Stomach (tissue), 4 donors: ENCODE data around the gene PRR27.

Experiments
- CTCF ChIP-seq, 7 experiments: fragments of 450-650 bp in 4 of 7; fragments of 200-600 bp in 3 of 7; sonication (generic) in 3 of 7; IDR thresholded peaks; one replicate each; pipeline ENCODE4 v1.5.1; 2016 to 2019; ENCODE audit warnings: antibody characterized with exemption in 7 of 7, control low read depth in 2 of 7, mild to moderate bottlenecking in 1 of 7
- EP300 ChIP-seq: sonication (generic); formaldehyde crosslinking; IDR thresholded peaks from one replicate; pipeline ENCODE4 v1.6.1; 2017; ENCODE audit warnings: antibody characterized with exemption
- POLR2A ChIP-seq, 4 donors: fragments of 450-650 bp; IDR thresholded peaks; one replicate each; pipeline ENCODE4 v1.6.1; 2016; ENCODE audit warnings: antibody characterized with exemption in 4 of 4, control low read depth in 2 of 4, mild to moderate bottlenecking in 1 of 4, moderate library complexity in 1 of 4

- TF ChIP-seq POLR2A (IDR thresholded peaks at IDR 0.05) (no peak), CTCF (IDR thresholded peaks at IDR 0.05) (no peak), EP300 (no peak)
Measured at GRCh38 chr4:70195425-70195824, 41.4 kb downstream of the PRR27 start, which contains the start of gene ODAM.
